Osteoblast (primary cell): ENCODE measurements around the gene DNAH10. TPM values are rescaled to one million over a fixed set of nuclear protein-coding genes. Genes with fewer than 3 reads are reported as not detected.
"Not testable (repeated sequence)": the region's sequence is repeated elsewhere in the genome, so short reads cannot be mapped to it uniquely, and the experiment has no call there.

ENCODE experiments used
- DNase-seq: peaks from one replicate; pipeline ENCODE4 v3.0.0; 2011; ENCODE audit warnings: low spot score, mixed read lengths; ENCODE audit not compliant: insufficient read length; ENCODE audit errors: missing footprints
- H2AFZ ChIP-seq: 2 replicates; pipeline ENCODE4 v1.6.0; 2011; ENCODE audit warnings: mild to moderate bottlenecking, low read length
- H3K27ac ChIP-seq: 2 replicates; pipeline ENCODE4 v1.5.1; 2011; ENCODE audit warnings: mild to moderate bottlenecking, low read depth, low read length, moderate library complexity
- H3K27me3 ChIP-seq: 2 replicates; pipeline ENCODE4 v1.6.0; 2012; ENCODE audit warnings: mild to moderate bottlenecking, control low read depth, inconsistent platforms, low read length, moderate library complexity; ENCODE audit not compliant: insufficient read depth
- H3K36me3 ChIP-seq: 2 replicates; pipeline ENCODE4 v1.5.1; 2011; ENCODE audit warnings: mild to moderate bottlenecking, low read length, control low read depth, moderate library complexity; ENCODE audit not compliant: insufficient read depth
- H3K4me1 ChIP-seq: 2 replicates; pipeline ENCODE4 v1.5.1; 2011; ENCODE audit warnings: mild to moderate bottlenecking, low read length, control low read depth, moderate library complexity; ENCODE audit not compliant: insufficient read depth
- H3K4me2 ChIP-seq: 2 replicates; pipeline ENCODE4 v1.6.0; 2011; ENCODE audit warnings: mild to moderate bottlenecking, low read length; ENCODE audit not compliant: insufficient read depth
- H3K4me3 ChIP-seq: fragments of 200-600 bp; sonication (generic); 3 replicates; pipeline ENCODE4 v1.5.1; 2012; ENCODE audit warnings: mild to moderate bottlenecking, low read length, inconsistent platforms; ENCODE audit not compliant: insufficient read depth
- H3K79me2 ChIP-seq: 2 replicates; pipeline ENCODE4 v1.6.0; 2012; ENCODE audit warnings: mild to moderate bottlenecking, low read length, control low read depth, inconsistent platforms; ENCODE audit not compliant: insufficient read depth
- H3K9me3 ChIP-seq: 2 replicates; pipeline ENCODE4 v1.5.1; 2011; ENCODE audit warnings: low read depth, low read length, control low read depth
- H4K20me1 ChIP-seq: 2 replicates; pipeline ENCODE4 v1.6.0; 2012; ENCODE audit warnings: mild to moderate bottlenecking, low read length, control low read depth; ENCODE audit not compliant: insufficient read depth
- total RNA-seq: library from RNA; depleted of rRNA; stranded (reverse); fragments of >200 nt; gene quantifications from 2 replicates; pipeline ENCODE4 v1.2.3, GENCODE V29; 2012
- TF ChIP-seq, protein P1 (sequence below): IDR thresholded peaks from 2 replicates; pipeline ENCODE4 v1.5.1; 2011; ENCODE audit warnings: mild to moderate bottlenecking, low read depth, low read length, moderate library complexity; ENCODE audit errors: extremely low read depth

The DNAH10 gene
- total RNA-seq, 1 donor = 0.72 TPM

DNA sequence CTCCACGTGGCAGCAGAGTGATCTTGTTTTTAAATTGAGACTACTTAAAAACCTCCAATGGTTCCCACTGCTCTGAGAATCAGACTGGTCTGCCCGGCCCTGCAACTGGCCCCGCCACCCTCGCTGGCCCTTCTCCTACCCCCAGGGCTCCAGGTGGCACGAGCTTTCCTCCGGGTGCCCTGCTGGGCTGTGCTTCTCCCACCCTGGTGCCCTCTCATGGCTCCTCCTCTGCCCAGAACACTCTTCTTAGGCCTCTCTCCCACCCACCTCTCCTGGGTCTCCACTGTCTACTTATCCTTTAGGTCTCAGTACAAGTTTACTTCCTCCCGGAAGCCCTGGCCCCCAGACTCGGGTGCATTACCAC is 184.0 kb downstream of the DNAH10 start:
- H3K4me3 ChIP-seq = no peak overlapping the region

DNA sequence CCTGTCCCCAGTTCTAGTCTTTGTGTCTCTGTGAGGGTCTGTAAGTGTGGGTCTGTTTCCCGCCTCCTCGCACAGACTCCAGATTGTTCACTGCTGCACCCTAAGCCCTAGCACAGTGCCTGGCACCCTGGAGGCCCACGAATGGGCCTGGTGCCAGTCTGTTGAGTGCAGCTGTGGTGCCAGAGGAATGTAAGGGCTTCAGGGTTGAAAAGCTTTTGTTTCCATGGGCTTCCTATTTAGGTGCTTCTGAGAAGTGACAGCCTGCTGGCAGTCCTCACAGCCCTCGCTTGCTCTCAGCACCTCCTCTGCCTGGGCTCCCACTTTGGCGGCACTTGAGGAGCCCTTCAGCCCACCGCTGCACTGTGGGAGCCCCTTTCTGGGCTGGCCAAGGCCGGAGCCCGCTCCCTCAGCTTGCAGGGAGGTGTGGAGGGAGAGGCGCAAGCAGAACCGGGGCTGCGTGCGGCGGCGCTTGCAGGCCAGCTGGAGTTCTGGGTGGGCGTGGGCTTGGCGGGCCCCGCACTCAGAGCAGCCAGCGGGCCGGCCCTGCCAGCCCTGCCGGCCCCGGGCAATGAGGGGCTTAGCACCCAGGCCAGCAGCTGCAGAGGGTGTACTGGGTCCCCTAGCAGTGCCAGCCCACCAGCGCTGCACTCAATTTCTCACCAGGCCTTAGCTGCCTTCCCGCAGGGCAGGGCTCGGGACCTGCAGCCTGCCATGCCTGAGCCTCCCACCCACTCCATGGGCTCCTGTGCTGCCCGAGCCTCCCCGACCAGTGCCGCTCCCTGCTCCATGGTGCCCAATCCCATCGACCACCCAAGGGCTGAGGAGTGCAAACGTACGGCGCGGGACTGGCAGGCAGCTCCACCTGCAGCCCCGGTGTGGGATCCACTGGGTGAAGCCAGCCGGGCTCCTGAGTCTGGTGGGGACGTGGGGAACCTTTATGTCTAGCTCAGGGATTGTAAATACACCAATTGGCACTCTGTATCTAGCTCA is 184.7 kb downstream of the DNAH10 start:
- not testable (repeated sequence) for DNase-seq, H3K4me3 ChIP-seq, H3K9me3 ChIP-seq, H3K4me2 ChIP-seq, H2AFZ ChIP-seq, H3K27me3 ChIP-seq, H3K27ac ChIP-seq
- Histone ChIP-seq H3K36me3 (peaks cover 23% of the 10 kb centered on the region), H3K4me1 (peaks cover 27% of the 10 kb centered on the region), H4K20me1 (peaks cover 54% of the 10 kb centered on the region), H3K79me2 (peaks cover 49% of the 10 kb centered on the region)

More for the DNA sequence above, 184.0 kb downstream of the DNAH10 start:
- peaks cover 30% of the 10 kb centered on the region for H3K36me3 ChIP-seq
- DNase-seq = no peak
- no peaks in the 10 kb centered on the region for H3K27me3 ChIP-seq
- no peak overlapping the region for H3K27ac ChIP-seq
- H3K4me1 ChIP-seq = peaks cover 27% of the 10 kb centered on the region
- H3K79me2 ChIP-seq = peaks cover 43% of the 10 kb centered on the region
- peaks cover 7% of the 10 kb centered on the region for H3K9me3 ChIP-seq
- TF ChIP-seq, protein P1, sequence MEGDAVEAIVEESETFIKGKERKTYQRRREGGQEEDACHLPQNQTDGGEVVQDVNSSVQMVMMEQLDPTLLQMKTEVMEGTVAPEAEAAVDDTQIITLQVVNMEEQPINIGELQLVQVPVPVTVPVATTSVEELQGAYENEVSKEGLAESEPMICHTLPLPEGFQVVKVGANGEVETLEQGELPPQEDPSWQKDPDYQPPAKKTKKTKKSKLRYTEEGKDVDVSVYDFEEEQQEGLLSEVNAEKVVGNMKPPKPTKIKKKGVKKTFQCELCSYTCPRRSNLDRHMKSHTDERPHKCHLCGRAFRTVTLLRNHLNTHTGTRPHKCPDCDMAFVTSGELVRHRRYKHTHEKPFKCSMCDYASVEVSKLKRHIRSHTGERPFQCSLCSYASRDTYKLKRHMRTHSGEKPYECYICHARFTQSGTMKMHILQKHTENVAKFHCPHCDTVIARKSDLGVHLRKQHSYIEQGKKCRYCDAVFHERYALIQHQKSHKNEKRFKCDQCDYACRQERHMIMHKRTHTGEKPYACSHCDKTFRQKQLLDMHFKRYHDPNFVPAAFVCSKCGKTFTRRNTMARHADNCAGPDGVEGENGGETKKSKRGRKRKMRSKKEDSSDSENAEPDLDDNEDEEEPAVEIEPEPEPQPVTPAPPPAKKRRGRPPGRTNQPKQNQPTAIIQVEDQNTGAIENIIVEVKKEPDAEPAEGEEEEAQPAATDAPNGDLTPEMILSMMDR = no peak
- H3K4me2 ChIP-seq = no peak overlapping the region
- peaks cover 49% of the 10 kb centered on the region for H4K20me1 ChIP-seq
- no peak overlapping the region for H2AFZ ChIP-seq

DNA sequence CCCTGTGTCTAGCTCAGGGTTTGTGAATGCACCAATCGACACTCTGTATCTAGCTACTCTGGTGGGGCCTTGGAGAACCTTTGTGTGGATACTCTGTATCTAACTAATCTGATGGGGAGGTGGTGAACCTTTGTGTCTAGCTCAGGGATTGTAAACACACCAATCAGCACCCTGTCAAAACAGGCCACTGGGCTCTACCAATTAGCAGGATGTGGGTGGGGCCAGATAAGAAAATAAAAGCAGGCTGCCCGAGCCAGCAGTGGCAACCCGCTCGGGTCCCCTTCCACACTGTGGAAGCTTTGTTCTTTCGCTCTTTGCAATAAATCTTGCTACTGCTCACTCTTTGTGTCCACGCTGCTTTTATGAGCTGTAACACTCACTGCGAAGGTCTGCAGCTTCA is 185.4 kb downstream of the DNAH10 start:
- H3K36me3 ChIP-seq = peaks cover 22% of the 10 kb centered on the region
- peaks cover 49% of the 10 kb centered on the region for H3K79me2 ChIP-seq
- H3K27me3 ChIP-seq, H3K27ac ChIP-seq, DNase-seq, H3K4me2 ChIP-seq, H3K9me3 ChIP-seq, H3K4me3 ChIP-seq, H2AFZ ChIP-seq: not testable (repeated sequence)
- H4K20me1 ChIP-seq = peaks cover 55% of the 10 kb centered on the region
- H3K4me1 ChIP-seq = peaks cover 31% of the 10 kb centered on the region

DNA sequence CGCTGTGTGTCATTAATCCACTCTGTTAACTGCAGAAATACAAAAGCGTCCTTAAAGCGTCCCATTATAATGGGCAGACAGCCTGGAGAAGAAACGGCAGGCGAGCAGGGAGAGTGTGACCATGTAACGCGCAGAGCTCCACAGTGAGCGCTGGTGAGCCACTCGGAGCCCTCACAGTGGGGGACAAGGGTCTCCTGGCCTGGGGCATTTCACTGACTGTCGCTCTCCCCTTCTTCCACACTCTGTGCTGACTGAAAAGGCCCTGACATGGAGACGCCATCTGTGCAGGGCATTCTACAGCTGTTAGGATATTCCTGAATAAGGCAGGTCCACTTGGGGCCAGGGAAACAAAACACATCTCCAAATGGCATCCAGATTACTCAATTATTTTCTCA is 186.3 kb downstream of the DNAH10 start:
- Histone ChIP-seq H2AFZ (no peak overlapping the region), H4K20me1 (peaks cover 55% of the 10 kb centered on the region)

More for the DNA sequence above, 186.3 kb downstream of the DNAH10 start:
- DNase-seq = no peak
- Histone ChIP-seq H3K4me1 (peaks cover 24% of the 10 kb centered on the region), H3K27me3 (no peaks in the 10 kb centered on the region), H3K36me3 (peaks cover 22% of the 10 kb centered on the region), H3K9me3 (no peaks in the 10 kb centered on the region), H3K79me2 (peaks cover 51% of the 10 kb centered on the region), H3K4me3 (no peak overlapping the region), H3K4me2 (no peak overlapping the region), H3K27ac (no peak overlapping the region)
- TF ChIP-seq, protein P1 = no peak
